ENCODE data around the gene BTBD1. TPM values are rescaled to one million over a fixed set of nuclear protein-coding genes. Genes with fewer than 3 reads are reported as not detected.
"Not testable (repeated sequence)": the region's sequence is repeated elsewhere in the genome, so short reads cannot be mapped to it uniquely, and the experiment has no call there.

BTBD1 gene
- total RNA-seq, 1 experiment from 2014 or later = 83.9 TPM

DNA sequence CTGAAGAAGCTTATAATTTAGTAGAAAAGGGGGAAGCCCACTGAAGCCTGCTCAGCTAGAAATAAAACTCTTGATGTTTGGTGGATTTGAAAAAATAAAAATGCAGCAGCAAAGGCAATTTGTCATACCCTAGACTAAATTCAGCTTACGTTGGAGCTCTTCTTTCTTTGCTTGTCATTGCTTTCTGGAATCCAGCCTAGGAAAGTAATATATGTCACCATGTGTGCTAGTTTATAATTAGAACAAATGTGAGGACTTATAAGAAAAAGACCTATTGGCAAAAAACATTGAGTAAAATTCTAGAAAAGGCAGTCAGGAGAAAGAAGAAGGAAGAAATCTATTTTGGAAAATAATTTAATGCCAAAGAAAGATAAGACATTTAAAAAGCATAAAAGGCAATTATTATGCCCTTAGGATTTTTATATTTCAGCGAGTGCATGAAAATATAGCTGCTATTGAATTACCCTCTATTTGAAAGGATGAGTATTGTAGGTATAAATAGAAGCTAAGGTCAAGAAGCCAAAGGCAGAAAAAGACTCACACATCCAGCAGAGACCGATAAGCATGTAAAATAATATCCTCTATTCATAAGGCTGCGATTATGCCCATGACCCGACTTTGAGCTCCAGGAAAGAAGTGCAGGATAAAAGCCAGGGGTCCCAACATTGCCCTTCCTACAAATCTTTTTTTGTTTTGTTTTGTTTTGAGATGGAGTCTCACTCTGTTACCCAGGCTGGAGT, 10.6 kb upstream of the BTBD1 start:
- Histone ChIP-seq H4K20me1 (ENCODE audit: low read length) (no peaks in the 10 kb centered on the region), H3K4me1 (ENCODE audit: insufficient read depth, low read length) (no peaks in the 10 kb centered on the region), H3K9ac (ENCODE audit: low read length) (no peak overlapping the region), H3K79me2 (ENCODE audit: low read length) (no peaks in the 10 kb centered on the region), H3K27ac (ENCODE audit: low read length) (no peak overlapping the region), H3K4me2 (ENCODE audit: low read length) (no peak overlapping the region), H2AFZ (ENCODE audit: low read length) (no peak overlapping the region), H3K4me3 (ENCODE audit: low read length) (no peak overlapping the region), H3K36me3 (ENCODE audit: low read depth, low read length) (no peaks in the 10 kb centered on the region), H3K9me2 (replicated peaks; ENCODE audit: low read length) (no peaks in the 10 kb centered on the region), H3K9me3 (ENCODE audit: low read length) (0 out of 2 replicates have a peak, but pooled peaks cover 3% of the 10 kb centered on the region), H3F3A (ENCODE audit: low read length, unreplicated experiment) (no peaks in the 10 kb centered on the region), H3K27me3 (ENCODE audit: low read length) (peaks cover 26% of the 10 kb centered on the region)
- ChIA-PET CTCF (no interaction called here), POLR2A (ENCODE audit: unreplicated experiment) (interaction anchor here (0.7 kb wide), 1 partner anchor 453 kb away, joined by 3 read pairs; no protein-coding TSS in a partner anchor)
- TF ChIP-seq, protein P1, sequence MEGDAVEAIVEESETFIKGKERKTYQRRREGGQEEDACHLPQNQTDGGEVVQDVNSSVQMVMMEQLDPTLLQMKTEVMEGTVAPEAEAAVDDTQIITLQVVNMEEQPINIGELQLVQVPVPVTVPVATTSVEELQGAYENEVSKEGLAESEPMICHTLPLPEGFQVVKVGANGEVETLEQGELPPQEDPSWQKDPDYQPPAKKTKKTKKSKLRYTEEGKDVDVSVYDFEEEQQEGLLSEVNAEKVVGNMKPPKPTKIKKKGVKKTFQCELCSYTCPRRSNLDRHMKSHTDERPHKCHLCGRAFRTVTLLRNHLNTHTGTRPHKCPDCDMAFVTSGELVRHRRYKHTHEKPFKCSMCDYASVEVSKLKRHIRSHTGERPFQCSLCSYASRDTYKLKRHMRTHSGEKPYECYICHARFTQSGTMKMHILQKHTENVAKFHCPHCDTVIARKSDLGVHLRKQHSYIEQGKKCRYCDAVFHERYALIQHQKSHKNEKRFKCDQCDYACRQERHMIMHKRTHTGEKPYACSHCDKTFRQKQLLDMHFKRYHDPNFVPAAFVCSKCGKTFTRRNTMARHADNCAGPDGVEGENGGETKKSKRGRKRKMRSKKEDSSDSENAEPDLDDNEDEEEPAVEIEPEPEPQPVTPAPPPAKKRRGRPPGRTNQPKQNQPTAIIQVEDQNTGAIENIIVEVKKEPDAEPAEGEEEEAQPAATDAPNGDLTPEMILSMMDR (conservative IDR thresholded peaks at IDR 0.05; ENCODE audit: low read depth, low read length) = no peak
- no peak for TF ChIP-seq EZH2phosphoT487 (IDR thresholded peaks at IDR 0.05; ENCODE audit: borderline replicate concordance, low read length)
- TF ChIP-seq EZH2 (IDR thresholded peaks at IDR 0.05; ENCODE audit: low read length, unreplicated experiment) = no peak
- intact Hi-C loops (cut with micrococcal nuclease) = no loop called here
- DNase-seq = no peak
- no TSS peak for BruUV-seq (replicated peaks)
- no peak for ATAC-seq

DNA sequence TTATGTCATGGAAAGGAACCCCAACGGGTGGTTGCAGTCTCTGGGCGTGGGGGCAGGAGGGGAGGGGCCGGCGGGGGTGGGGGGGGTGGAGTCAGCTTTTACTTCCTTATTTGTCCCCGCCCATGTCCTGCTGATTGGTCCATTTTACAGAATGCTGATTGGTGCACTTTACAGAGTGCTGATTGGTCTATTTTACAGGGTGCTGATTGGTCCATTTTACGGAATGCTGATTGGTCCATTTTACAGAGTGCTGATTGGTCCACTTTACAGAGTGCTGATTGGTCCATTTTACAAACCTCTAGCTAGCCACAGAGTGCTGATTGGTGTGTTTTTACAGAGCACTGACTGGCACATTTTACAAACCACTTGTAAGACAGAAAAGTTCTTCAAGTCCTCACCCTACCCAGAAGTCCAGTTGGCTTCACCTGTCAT, 2.2 kb upstream of the BTBD1 start:
- H3K4me2 ChIP-seq (ENCODE audit: low read length); ATAC-seq; CTCF ChIA-PET; H3K4me3 ChIP-seq (ENCODE audit: low read length); H3K9me3 ChIP-seq (ENCODE audit: low read length); BruUV-seq (replicated peaks); H3K27ac ChIP-seq (ENCODE audit: low read length); H3F3A ChIP-seq (ENCODE audit: low read length, unreplicated experiment); H3K36me3 ChIP-seq (ENCODE audit: low read depth, low read length); H3K9me2 ChIP-seq (replicated peaks; ENCODE audit: low read length); H3K9ac ChIP-seq (ENCODE audit: low read length); H3K27me3 ChIP-seq (ENCODE audit: low read length); H2AFZ ChIP-seq (ENCODE audit: low read length); POLR2A ChIA-PET (ENCODE audit: unreplicated experiment): not testable (repeated sequence)
- DNase-seq = peak; percentile 49
- Histone ChIP-seq H4K20me1 (ENCODE audit: low read length) (peaks cover 16% of the 10 kb centered on the region), H3K4me1 (ENCODE audit: insufficient read depth, low read length) (peaks cover 11% of the 10 kb centered on the region; the same call in 1 of the 2 replicates), H3K79me2 (ENCODE audit: low read length) (peaks cover 27% of the 10 kb centered on the region)
- intact Hi-C loops (cut with micrococcal nuclease) = loop anchor here (5.0 kb wide), 1 partner anchor 138 kb away; the partner anchor contains the start of gene HDGFL3

DNA sequence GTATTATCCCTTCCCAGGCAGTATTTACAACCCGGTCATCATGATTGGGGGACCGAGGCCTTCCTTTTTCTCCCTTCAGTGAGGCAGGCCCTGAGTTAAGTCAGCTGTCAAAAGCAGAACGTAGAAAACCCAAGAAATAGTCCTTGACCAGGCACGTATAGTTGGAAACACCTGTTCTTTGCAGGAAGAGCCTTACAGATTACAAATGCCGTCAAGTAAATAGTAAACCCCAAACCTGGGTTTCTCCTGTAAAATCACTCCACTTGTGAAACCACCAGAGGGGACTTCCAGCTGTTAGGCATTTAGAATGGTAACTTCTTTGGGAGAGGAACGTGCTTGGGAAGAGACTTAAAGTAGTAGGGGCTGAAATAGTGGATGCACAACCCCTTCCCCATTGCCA, 1.0 kb upstream of the BTBD1 start:
- H3K9me2 ChIP-seq (replicated peaks; ENCODE audit: low read length) = no peaks in the 10 kb centered on the region
- H3K9ac ChIP-seq (ENCODE audit: low read length) = no peak overlapping the region
- DNase-seq = no peak
- peaks cover 39% of the 10 kb centered on the region for H3K79me2 ChIP-seq (ENCODE audit: low read length)
- H3K36me3 ChIP-seq (ENCODE audit: low read depth, low read length) = 0 out of 2 replicates have a peak, but pooled peaks cover under 1% of the 10 kb centered on the region
- no peak for TF ChIP-seq EZH2phosphoT487 (IDR thresholded peaks at IDR 0.05; ENCODE audit: borderline replicate concordance, low read length)
- TF ChIP-seq, protein P1 (conservative IDR thresholded peaks at IDR 0.05; ENCODE audit: low read depth, low read length) = no peak
- no peaks in the 10 kb centered on the region for H3F3A ChIP-seq (ENCODE audit: low read length, unreplicated experiment)
- CTCF ChIA-PET = no interaction called here
- 0 out of 2 replicates have a peak overlapping the region, but pooled peaks have one; percentile 86 for H3K4me2 ChIP-seq (ENCODE audit: low read length)
- H3K4me3 ChIP-seq (ENCODE audit: low read length) = no peak overlapping the region
- H3K27ac ChIP-seq (ENCODE audit: low read length) = no peak overlapping the region
- BruUV-seq (replicated peaks) = no TSS peak
- H4K20me1 ChIP-seq (ENCODE audit: low read length) = peaks cover 28% of the 10 kb centered on the region
- no peaks in the 10 kb centered on the region for H3K9me3 ChIP-seq (ENCODE audit: low read length)
- H2AFZ ChIP-seq (ENCODE audit: low read length) = peak overlapping the region; percentile 78
- no peak for ATAC-seq
- POLR2A ChIA-PET (ENCODE audit: unreplicated experiment) = no interaction called here
- H3K4me1 ChIP-seq (ENCODE audit: insufficient read depth, low read length) = peaks cover 20% of the 10 kb centered on the region
- intact Hi-C loops (cut with micrococcal nuclease) = loop anchor here (5.0 kb wide), 1 partner anchor 139 kb away; the partner anchor contains the start of gene HDGFL3
- H3K27me3 ChIP-seq (ENCODE audit: low read length) = no peaks in the 10 kb centered on the region
